Hair follicular keratinocyte (primary cell): ENCODE measurements around the gene CCDC15. TPM values are rescaled to one million over a fixed set of nuclear protein-coding genes. Genes with fewer than 3 reads are reported as not detected.

ENCODE experiments used
- total RNA-seq: library from RNA; depleted of rRNA; stranded (reverse); fragments of >200 nt; gene quantifications from 2 replicates; pipeline ENCODE4 v1.2.3, GENCODE V29; 2015

CCDC15 gene
- 2.6 and 11.2 TPM in 2 replicates for total RNA-seq

GRCh38 chr11:124953753-124954589, at the start of gene CCDC15:
TSS of gene CCDC15 (plus strand) at chr11:124954202. CDS start at chr11:124954733, 531 bp downstream.

DNA sequence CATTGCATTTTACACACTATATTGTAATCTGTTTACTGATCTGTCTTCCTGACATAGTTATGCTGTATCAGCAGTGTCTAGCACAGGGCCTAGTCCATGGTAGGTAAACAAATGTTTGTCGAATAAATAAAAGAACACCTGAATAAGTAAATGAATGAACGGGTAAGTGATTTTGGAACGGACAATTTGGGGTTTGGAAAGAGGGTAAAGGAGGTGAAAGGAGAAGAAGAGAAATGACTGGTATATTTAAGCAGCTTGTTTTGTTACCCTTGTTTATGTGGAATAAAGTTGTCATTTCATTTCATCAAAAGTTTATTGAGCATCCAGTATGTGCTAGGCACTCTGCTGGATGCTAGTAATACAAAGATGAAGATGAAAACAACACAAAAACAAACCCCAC, 35.1 kb upstream of the CCDC15 start, which contains the start of gene HEPN1:
TSS of gene HEPN1 (plus strand) at position 301 of the 400 bp plus-strand sequence.

DNA sequence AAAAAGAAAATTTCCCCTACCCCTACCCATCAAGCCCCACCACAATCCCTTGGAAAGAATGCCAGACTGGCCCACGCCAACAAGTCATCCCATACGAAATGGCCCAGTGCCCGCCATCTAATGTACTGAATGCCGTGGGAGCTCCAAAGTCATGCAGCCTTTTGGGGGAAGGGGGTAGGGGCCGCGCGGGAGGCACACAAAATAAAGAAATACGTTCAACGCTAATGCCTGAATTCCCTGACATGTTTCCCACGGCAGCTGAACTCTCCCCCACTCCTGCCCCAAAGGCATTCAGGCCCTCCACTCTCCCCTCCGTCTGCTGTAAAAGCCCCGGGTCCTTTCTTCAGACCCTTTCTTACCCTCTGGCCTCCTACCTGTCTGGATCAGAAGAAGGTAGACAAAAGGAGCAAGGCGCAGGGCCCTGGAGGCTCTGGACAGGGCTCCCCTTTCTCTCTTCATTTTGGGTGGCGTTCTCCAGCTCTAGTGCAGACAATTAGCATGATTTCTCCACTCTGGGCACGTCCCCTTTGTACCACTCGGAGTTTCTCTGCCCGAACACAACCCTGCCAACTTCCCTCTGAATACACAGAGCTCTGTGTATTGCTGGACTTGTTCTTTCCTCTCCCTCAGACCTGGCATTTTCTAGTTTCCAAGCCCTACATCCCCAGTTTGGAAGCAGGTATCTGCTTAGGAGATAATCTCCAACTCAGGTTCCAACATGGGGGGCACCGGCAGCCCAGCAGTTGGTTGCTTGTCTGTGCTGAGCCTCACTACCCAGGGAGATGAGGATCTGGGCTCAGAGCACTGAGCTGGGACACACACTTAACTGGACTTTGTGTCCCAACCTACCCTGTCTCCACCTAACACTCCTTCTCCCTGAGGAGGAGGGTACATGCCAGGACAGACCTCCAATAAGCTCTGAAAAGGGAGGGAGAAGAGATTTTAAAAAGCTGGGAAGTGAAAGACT, 18.2 kb upstream of the CCDC15 start, which contains the start of gene HEPACAM:
TSS of gene HEPACAM (minus strand) at position 500 of the 967 bp plus-strand sequence. CDS start at position 459, 41 bp downstream.

DNA sequence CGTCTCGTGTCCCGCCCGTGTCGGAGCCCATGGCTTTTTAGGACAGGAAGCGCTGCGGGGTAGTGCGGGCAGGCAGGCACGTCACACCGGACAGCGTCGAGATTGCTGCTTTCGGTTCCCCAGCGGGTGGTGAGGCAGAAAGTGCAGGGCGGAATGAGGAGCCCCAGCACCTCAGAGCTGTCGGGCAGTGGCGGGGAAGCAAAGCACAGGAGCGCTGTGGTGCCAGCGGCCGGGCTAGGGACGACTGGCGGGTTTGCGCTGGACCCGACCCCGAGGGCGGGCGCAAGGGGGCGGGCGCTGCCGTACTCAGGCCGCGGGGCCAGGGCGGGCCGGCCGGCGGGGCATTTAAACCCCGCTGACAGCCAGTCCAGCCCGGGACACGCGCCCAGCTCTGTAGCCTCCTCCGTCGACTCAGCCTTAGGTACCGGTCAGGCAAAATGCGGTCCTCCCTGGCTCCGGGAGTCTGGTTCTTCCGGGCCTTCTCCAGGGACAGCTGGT, 109.0 kb downstream of the CCDC15 start, which contains the start of gene SLC37A2:
TSS of gene SLC37A2 (plus strand) at position 375 of the 498 bp plus-strand sequence. CDS start at position 438, 63 bp downstream.

Other genes with a start within 250 kb of the CCDC15 start
- 0.15 and 0.39 TPM in 2 replicates for gene NRGN, start 214.3 kb upstream of the CCDC15 start, total RNA-seq
- gene VSIG2, start 201.9 kb upstream of the CCDC15 start, total RNA-seq: not detected in 2 replicates
- not detected in 2 replicates for gene ESAM, start 191.9 kb upstream of the CCDC15 start, total RNA-seq
- gene MSANTD2, start 153.8 kb upstream of the CCDC15 start, total RNA-seq: 3.4 TPM in 2 replicates
- 34.8 and 59.5 TPM in 2 replicates for gene ROBO3, start 88.8 kb upstream of the CCDC15 start, total RNA-seq
- 5.8 and 6.8 TPM in 2 replicates for gene ROBO4, start 56.3 kb upstream of the CCDC15 start, total RNA-seq
- not detected in 2 replicates for gene HEPN1, start 35.0 kb upstream of the CCDC15 start, total RNA-seq
- not detected in 2 replicates for gene HEPACAM, start 18.2 kb upstream of the CCDC15 start, total RNA-seq
- gene SLC37A2, start 109.1 kb downstream of the CCDC15 start, total RNA-seq: 22.2 and 35.8 TPM in 2 replicates
- gene TMEM218, start 157.4 kb downstream of the CCDC15 start, total RNA-seq: 18.8 and 21.0 TPM in 2 replicates
- gene PKNOX2, start 210.5 kb downstream of the CCDC15 start, total RNA-seq: not detected in 2 replicates